T-helper 2 cell treated with Interferon-gamma antibody and Interleukin-4, amounts not matched to agents 5 μg/mL and 100 μg/mL, for 36 hours (primary cell): ENCODE results near the gene MEGF8.

Experiments
- DNase-seq: peaks from one replicate; pipeline ENCODE4 v3.0.0; 2021; ENCODE audit warnings: low spot score
- H3K27ac Mint-ChIP-seq: one replicate; pipeline ENCODE4 v1.8.0; 2021; ENCODE audit warnings: mild to moderate bottlenecking, mixed read lengths
- H3K27me3 Mint-ChIP-seq: one replicate; pipeline ENCODE4 v1.8.0; 2021; ENCODE audit warnings: low read depth, mixed read lengths
- H3K36me3 Mint-ChIP-seq: one replicate; pipeline ENCODE4 v1.8.0; 2021; ENCODE audit warnings: low read depth, mixed read lengths
- H3K4me1 Mint-ChIP-seq: one replicate; pipeline ENCODE4 v1.8.0; 2021; ENCODE audit warnings: low read depth, mixed read lengths
- H3K4me3 Mint-ChIP-seq: one replicate; pipeline ENCODE4 v1.8.0; 2022; ENCODE audit warnings: mild to moderate bottlenecking, moderate library complexity, mixed read lengths
- H3K9me3 Mint-ChIP-seq: one replicate; pipeline ENCODE4 v1.8.0; 2021; ENCODE audit warnings: mixed read lengths

Gene MEGF8

DNA sequence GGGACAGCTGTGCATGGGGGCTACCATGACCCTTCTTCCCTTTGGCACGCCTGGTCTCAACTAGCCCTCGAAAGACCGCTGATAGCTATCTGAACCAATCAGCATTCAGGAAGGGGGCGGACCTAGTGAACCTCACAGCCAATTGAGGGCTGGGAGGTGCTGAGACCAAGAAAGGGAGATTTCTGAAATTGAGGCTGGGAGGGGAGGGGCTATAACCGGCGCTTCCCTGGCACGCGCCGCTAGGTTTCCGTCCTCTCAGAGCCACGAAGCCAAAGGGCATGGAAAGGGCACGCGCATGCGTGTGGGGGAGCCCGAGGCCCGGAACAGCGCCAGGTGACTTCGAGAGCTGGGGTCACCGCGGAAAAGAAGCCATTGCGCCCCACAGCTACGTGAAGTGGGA, 18.8 kb upstream of the MEGF8 start:
- H3K27me3 Mint-ChIP-seq, result peaks cover 11% of the 10 kb centered on the region
- peaks cover 13% of the 10 kb centered on the region for H3K4me1 Mint-ChIP-seq
- H3K9me3 Mint-ChIP-seq, result no peaks in the 10 kb centered on the region
- no peak overlapping the region for H3K4me3 Mint-ChIP-seq
- H3K27ac Mint-ChIP-seq, result no peak overlapping the region
- no peaks in the 10 kb centered on the region for H3K36me3 Mint-ChIP-seq
- no peak for DNase-seq

GRCh38 chr19:42309686-42310085, 15.7 kb upstream of the MEGF8 start:
- Mint-ChIP-seq H3K4me3 (no peak overlapping the region), H3K27ac (no peak overlapping the region), H3K27me3 (peaks cover 35% of the 10 kb centered on the region), H3K36me3 (no peaks in the 10 kb centered on the region), H3K9me3 (no peaks in the 10 kb centered on the region), H3K4me1 (peaks cover 12% of the 10 kb centered on the region)
- no peak for DNase-seq

DNA sequence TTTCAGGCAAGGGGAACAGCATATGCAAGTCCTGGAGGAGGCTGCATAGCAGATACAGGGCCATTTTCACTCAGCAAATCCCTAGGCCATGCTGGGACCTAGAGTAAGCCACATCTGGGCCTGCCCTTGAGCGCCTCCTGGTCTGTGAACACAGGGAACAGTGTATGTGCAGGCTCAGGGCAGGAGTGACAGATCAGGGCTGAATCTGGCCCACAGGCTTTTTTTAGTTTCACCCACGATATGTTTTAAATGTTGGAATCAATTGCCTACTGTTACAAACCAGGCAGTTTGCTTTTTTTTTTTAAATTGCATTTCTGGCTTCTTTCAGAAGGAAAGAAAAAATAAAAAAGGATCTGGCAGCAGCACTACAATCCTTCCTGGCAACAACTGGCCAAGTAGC, 13.8 kb upstream of the MEGF8 start:
- no peaks in the 10 kb centered on the region for H3K9me3 Mint-ChIP-seq
- H3K36me3 Mint-ChIP-seq, result no peaks in the 10 kb centered on the region
- no peak for DNase-seq
- no peak overlapping the region for H3K4me3 Mint-ChIP-seq
- H3K27ac Mint-ChIP-seq, result no peak overlapping the region
- peaks cover 12% of the 10 kb centered on the region for H3K4me1 Mint-ChIP-seq
- H3K27me3 Mint-ChIP-seq, result peaks cover 40% of the 10 kb centered on the region

DNA sequence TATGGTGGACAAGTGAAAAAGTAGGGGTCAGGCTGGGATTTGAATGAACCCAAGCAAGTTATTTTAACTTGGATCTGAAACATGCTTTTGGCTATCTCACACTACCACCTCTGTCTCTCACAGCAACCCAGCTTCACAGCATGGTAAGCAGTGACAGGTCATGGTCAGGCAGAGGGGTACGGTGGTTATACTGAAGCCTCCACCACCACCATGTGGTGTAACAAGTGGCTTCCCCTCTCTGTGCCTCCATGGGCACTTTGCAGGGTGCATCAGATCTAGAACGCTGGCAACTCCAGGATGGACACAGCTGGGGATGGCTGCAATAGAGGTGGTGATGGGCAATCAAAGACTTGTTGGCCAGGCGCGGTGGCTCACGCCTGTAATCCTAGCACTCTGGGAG, 13.1 kb upstream of the MEGF8 start:
- peaks cover 44% of the 10 kb centered on the region for H3K27me3 Mint-ChIP-seq
- no peak for DNase-seq

DNA sequence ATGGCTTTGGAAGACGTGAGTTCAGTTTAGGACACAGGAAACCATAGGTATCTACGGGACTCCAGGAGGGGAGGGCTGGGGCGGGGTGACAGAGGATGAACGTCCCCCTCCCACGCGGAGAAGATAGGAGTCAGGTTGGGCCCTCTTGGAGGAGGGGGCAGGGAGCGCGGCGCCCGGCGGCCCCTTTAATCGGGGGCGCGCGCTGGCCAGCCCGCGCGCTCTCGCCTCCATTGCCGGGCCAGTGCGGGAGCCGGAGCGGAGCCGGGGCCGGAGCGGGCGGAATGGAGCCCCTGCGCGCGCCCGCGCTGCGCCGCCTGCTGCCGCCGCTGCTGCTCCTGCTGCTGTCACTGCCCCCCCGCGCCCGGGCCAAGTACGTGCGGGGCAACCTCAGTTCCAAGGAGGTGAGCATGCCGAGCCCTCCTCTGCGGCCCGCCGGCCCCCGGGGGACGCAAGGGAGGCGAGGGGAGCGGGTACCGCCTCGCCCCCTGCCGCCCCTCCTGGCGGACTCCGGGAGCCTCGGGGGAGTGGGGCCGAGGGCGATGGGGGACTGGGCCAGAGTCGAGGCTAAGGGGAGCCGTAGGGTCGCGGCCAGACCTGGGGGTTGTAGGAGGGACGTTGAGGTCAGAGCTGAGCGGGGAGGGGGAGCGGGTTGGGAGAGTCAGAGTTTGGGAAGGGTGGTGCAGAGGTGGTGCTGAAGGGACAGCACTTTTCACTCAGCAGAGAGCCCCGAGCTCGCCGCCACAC, 12.2 kb upstream of the MEGF8 start, which contains the start of gene TMEM145:
Gene TMEM145 (plus strand): TSS at position 214 of the 744 bp plus-strand sequence. CDS start 68 bp downstream, at position 282.
- peaks cover 18% of the 10 kb centered on the region for H3K4me1 Mint-ChIP-seq
- peak; percentile 51 for DNase-seq
- H3K9me3 Mint-ChIP-seq, result no peaks in the 10 kb centered on the region
- H3K36me3 Mint-ChIP-seq, result no peaks in the 10 kb centered on the region
- H3K4me3 Mint-ChIP-seq, result peak within 1 kb of the TSS; percentile 70
- no peak within 1 kb of the TSS for H3K27ac Mint-ChIP-seq
- H3K27me3 Mint-ChIP-seq, result peaks cover 44% of the 10 kb centered on the region

More for the DNA sequence above, 13.1 kb upstream of the MEGF8 start:
- Mint-ChIP-seq H3K27ac (no peak overlapping the region), H3K4me3 (peak overlapping the region; percentile 70), H3K9me3 (no peaks in the 10 kb centered on the region), H3K36me3 (no peaks in the 10 kb centered on the region), H3K4me1 (peaks cover 18% of the 10 kb centered on the region)

GRCh38 chr19:42313840-42314755, 11.3 kb upstream of the MEGF8 start:
- no peak for DNase-seq
- Mint-ChIP-seq H3K27me3 (peaks cover 44% of the 10 kb centered on the region), H3K36me3 (no peaks in the 10 kb centered on the region), H3K9me3 (no peaks in the 10 kb centered on the region), H3K4me1 (peaks cover 18% of the 10 kb centered on the region), H3K27ac (no peak overlapping the region), H3K4me3 (peak overlapping the region; percentile 42)

GRCh38 chr19:42315024-42315423, 10.4 kb upstream of the MEGF8 start:
- peaks cover 18% of the 10 kb centered on the region for H3K4me1 Mint-ChIP-seq
- no peaks in the 10 kb centered on the region for H3K9me3 Mint-ChIP-seq
- no peak overlapping the region for H3K27ac Mint-ChIP-seq
- peaks cover 45% of the 10 kb centered on the region for H3K27me3 Mint-ChIP-seq
- H3K4me3 Mint-ChIP-seq, result no peak overlapping the region
- DNase-seq, result no peak
- H3K36me3 Mint-ChIP-seq, result no peaks in the 10 kb centered on the region

- H3K27ac Mint-ChIP-seq, result peak overlapping the region; percentile 24
Measured at GRCh38 chr19:42316223-42317211, 8.9 kb upstream of the MEGF8 start.

DNA sequence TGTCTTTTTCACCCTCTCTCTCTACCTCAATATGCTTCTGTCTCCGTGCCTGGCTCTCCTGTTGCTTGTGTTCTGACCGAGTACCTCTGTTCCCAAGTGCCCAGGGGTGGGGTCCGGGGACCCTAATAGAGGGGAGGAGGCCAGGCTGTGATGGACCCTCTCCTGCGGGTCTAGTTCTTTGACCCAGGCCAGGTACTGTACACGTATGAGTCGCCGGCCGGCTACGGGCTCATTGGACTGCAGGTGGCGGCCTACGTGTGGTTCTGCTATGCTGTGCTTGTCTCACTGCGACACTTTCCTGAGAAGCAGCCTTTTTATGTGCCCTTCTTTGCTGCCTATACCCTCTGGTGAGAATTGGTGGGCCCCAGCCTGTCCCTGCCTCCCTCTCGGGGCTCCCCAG, 7.9 kb upstream of the MEGF8 start:
- Mint-ChIP-seq H3K36me3 (no peaks in the 10 kb centered on the region), H3K4me1 (peaks cover 14% of the 10 kb centered on the region), H3K27ac (no peak overlapping the region), H3K9me3 (no peaks in the 10 kb centered on the region), H3K4me3 (no peak overlapping the region), H3K27me3 (peaks cover 37% of the 10 kb centered on the region)
- no peak for DNase-seq

More at GRCh38 chr19:42316223-42317211, 8.9 kb upstream of the MEGF8 start:
- peak overlapping the region; percentile 32 for H3K4me3 Mint-ChIP-seq
- peaks cover 37% of the 10 kb centered on the region for H3K27me3 Mint-ChIP-seq
- H3K9me3 Mint-ChIP-seq, result no peaks in the 10 kb centered on the region
- DNase-seq, result no peak
- H3K4me1 Mint-ChIP-seq, result peaks cover 18% of the 10 kb centered on the region
- H3K36me3 Mint-ChIP-seq, result no peaks in the 10 kb centered on the region

DNA sequence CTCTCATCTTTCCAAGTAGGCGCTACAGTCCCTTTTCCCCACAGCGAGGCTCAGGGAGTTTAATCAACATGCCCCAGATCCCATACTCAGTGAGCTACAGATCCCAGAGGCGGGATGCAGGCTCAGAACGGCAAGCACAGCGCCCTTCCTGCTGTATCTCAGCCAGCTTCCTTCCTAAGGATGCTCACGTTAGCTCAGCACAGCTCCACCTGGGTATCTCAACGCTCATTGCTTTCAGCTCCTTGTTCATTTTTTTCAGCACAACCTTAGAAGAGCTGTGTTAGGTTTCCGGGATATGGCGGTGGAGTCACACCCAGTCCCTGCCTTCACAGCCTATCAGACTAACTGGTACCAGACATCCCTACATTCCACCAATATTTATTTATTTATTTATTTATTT, 3.1 kb upstream of the MEGF8 start:
- H3K36me3 Mint-ChIP-seq, result no peaks in the 10 kb centered on the region
- no peaks in the 10 kb centered on the region for H3K9me3 Mint-ChIP-seq
- DNase-seq, result no peak
- H3K4me1 Mint-ChIP-seq, result peaks cover 14% of the 10 kb centered on the region
- peaks cover 28% of the 10 kb centered on the region for H3K27me3 Mint-ChIP-seq
- H3K27ac Mint-ChIP-seq, result no peak overlapping the region
- H3K4me3 Mint-ChIP-seq, result no peak overlapping the region

DNA sequence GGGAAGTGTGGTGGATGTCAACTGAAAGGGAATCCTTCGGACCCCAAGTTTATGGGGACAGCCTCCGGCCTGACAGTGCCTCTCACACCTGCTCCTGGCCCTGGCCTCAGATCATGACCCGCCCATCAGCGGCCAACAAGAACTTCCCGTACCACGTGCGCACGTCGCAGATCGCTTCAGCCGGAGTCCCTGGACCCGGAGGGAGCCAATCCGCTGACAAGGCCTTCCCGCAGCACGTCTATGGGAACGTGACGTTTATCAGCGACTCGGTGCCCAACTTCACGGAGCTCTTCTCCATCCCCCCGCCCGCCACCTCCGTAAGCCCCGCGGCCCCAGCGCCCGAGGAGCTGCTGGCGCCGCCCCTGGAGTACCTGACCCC, 2.0 kb upstream of the MEGF8 start:
- no peak overlapping the region for H3K27ac Mint-ChIP-seq
- H3K4me3 Mint-ChIP-seq, result peak overlapping the region; percentile 24
- H3K4me1 Mint-ChIP-seq, result peaks cover 14% of the 10 kb centered on the region
- H3K36me3 Mint-ChIP-seq, result no peaks in the 10 kb centered on the region
- no peaks in the 10 kb centered on the region for H3K9me3 Mint-ChIP-seq
- H3K27me3 Mint-ChIP-seq, result peaks cover 28% of the 10 kb centered on the region
- no peak for DNase-seq

GRCh38 chr19:42323852-42324654, 1.4 kb upstream of the MEGF8 start:
- H3K4me3 Mint-ChIP-seq, result no peak overlapping the region
- H3K27me3 Mint-ChIP-seq, result peaks cover 28% of the 10 kb centered on the region
- no peaks in the 10 kb centered on the region for H3K36me3 Mint-ChIP-seq
- peak; percentile 19 for DNase-seq
- H3K4me1 Mint-ChIP-seq, result peaks cover 14% of the 10 kb centered on the region
- H3K9me3 Mint-ChIP-seq, result no peaks in the 10 kb centered on the region
- H3K27ac Mint-ChIP-seq, result no peak overlapping the region
